Suprapubic skin (tissue), 2 donors: Measurements from ENCODE around the gene TNNC1.

Experiments used
- EP300 ChIP-seq: sonication (generic); formaldehyde crosslinking; IDR thresholded peaks from one replicate; pipeline ENCODE4 v1.6.1; 2017; ENCODE audit warnings: antibody characterized with exemption
- POLR2A ChIP-seq, 2 donors: fragments of 450-650 bp; IDR thresholded peaks; one replicate each; pipeline ENCODE4 v1.6.1; 2017; ENCODE audit warnings: antibody characterized with exemption in 2 of 2, mild to moderate bottlenecking in 2 of 2, moderate library complexity in 2 of 2

GRCh38 chr3:52495777-52496602 lies 42.1 kb upstream of the TNNC1 start:
- TF ChIP-seq EP300 (no peak), POLR2A (IDR thresholded peaks at IDR 0.05) (no peak)
